ENCODE results near the gene PARVA. TPM values are rescaled to one million over a fixed set of nuclear protein-coding genes. Genes with fewer than 3 reads are reported as not detected.

PARVA gene
- total RNA-seq, 4 donors from 2014 or later = 52.9 to 188 (median 66.5) TPM

GRCh38 chr11:12560861-12561260 is 183.5 kb downstream of the PARVA start:
- H3K4me1 ChIP-seq = peaks cover 6 to 8% of the 10 kb centered on the region in 2 donors
- no peak for TF ChIP-seq CTCF (IDR thresholded peaks at IDR 0.05)
- TF ChIP-seq POLR2A (IDR thresholded peaks at IDR 0.05) = no peak
- no peaks in the 10 kb centered on the region for H3K36me3 ChIP-seq
- no peaks in the 10 kb centered on the region for H3K9me3 ChIP-seq
- no peak overlapping the region for H3K4me3 ChIP-seq
- intact Hi-C loops (cut with DNase I; ENCODE audit: low total_unique reads) = no loop called here
- H3K27me3 ChIP-seq = no peaks in the 10 kb centered on the region
- no peak for DNase-seq
- no peak overlapping the region for H3K27ac ChIP-seq

- no peak for DNase-seq
- no peaks in the 10 kb centered on the region for H3K4me1 ChIP-seq
- H3K9me3 ChIP-seq = no peaks in the 10 kb centered on the region
- H3K27me3 ChIP-seq = no peaks in the 10 kb centered on the region
- no peak overlapping the region for H3K4me3 ChIP-seq
- TF ChIP-seq POLR2A (IDR thresholded peaks at IDR 0.05) (no peak), CTCF (IDR thresholded peaks at IDR 0.05) (no peak)
- no peak overlapping the region for H3K27ac ChIP-seq
- no peaks in the 10 kb centered on the region for H3K36me3 ChIP-seq
- intact Hi-C loops (cut with DNase I; ENCODE audit: low total_unique reads) = no loop called here
These were observed 186.6 kb downstream of the PARVA start for GRCh38 chr11:12564012-12564411.

- no peaks in the 10 kb centered on the region for H3K4me1 ChIP-seq
- no peak overlapping the region for H3K4me3 ChIP-seq
- intact Hi-C loops (cut with DNase I; ENCODE audit: low total_unique reads) = no loop called here
- H3K27ac ChIP-seq = no peak overlapping the region
- H3K36me3 ChIP-seq = no peaks in the 10 kb centered on the region
- no peak for DNase-seq
- no peak for TF ChIP-seq CTCF (IDR thresholded peaks at IDR 0.05)
- no peak for TF ChIP-seq POLR2A (IDR thresholded peaks at IDR 0.05)
- no peaks in the 10 kb centered on the region for H3K27me3 ChIP-seq
- no peaks in the 10 kb centered on the region for H3K9me3 ChIP-seq
These were observed 188.0 kb downstream of the PARVA start for GRCh38 chr11:12565406-12565805.

GRCh38 chr11:12567746-12568460 is 190.5 kb downstream of the PARVA start:
- TF ChIP-seq CTCF (IDR thresholded peaks at IDR 0.05) (no peak), POLR2A (IDR thresholded peaks at IDR 0.05) (no peak)
- intact Hi-C loops (cut with DNase I; ENCODE audit: low total_unique reads) = no loop called here
- Histone ChIP-seq H3K36me3 (no peaks in the 10 kb centered on the region), H3K27ac (peak overlapping the region; percentile 58 to 64), H3K4me1 (no peaks in the 10 kb centered on the region), H3K4me3 (no peak overlapping the region), H3K9me3 (no peaks in the 10 kb centered on the region), H3K27me3 (no peaks in the 10 kb centered on the region)
- DNase-seq = peak in 1 of 2 donors; percentile 42

GRCh38 chr11:12569499-12570425 is 192.4 kb downstream of the PARVA start:
- intact Hi-C loops (cut with DNase I; ENCODE audit: low total_unique reads) = no loop called here
- Histone ChIP-seq H3K27me3 (no peaks in the 10 kb centered on the region), H3K36me3 (no peaks in the 10 kb centered on the region), H3K27ac (peak overlapping the region; percentile 47 to 56), H3K4me3 (no peak overlapping the region), H3K4me1 (no peaks in the 10 kb centered on the region), H3K9me3 (no peaks in the 10 kb centered on the region)
- no peak for TF ChIP-seq CTCF (IDR thresholded peaks at IDR 0.05)
- no peak for TF ChIP-seq POLR2A (IDR thresholded peaks at IDR 0.05)
- DNase-seq = no peak
